Liver (tissue), 3 donors: Measurements from ENCODE around the gene UTRN.

ENCODE experiments used
- ATF3 ChIP-seq: IDR thresholded peaks from 2 replicates; pipeline ENCODE4 v1.6.1; 2016; ENCODE audit warnings: antibody characterized with exemption
- CTCF ChIP-seq: fragments of 150-350 bp; IDR thresholded peaks from 2 replicates; pipeline ENCODE4 v1.5.1; 2017; ENCODE audit warnings: improper control_type of control experiment, low read depth, low read length; ENCODE audit not compliant: missing input control
- GABPA ChIP-seq, 2 donors: IDR thresholded peaks in 1 of 2; conservative IDR thresholded peaks in 1 of 2; 2 replicates each; pipeline ENCODE4 v1.6.1; 2016; ENCODE audit warnings: antibody characterized with exemption in 2 of 2, mild to moderate bottlenecking in 1 of 2, moderate library complexity in 1 of 2
- REST ChIP-seq: IDR thresholded peaks from 2 replicates; pipeline ENCODE4 v1.6.1; 2016; ENCODE audit warnings: antibody characterized with exemption, mild to moderate bottlenecking
- RXRA ChIP-seq, 2 donors: IDR thresholded peaks; 2 replicates each; pipeline ENCODE4 v1.6.1; 2017 to 2018; ENCODE audit warnings: antibody characterized with exemption in 2 of 2, mild to moderate bottlenecking in 1 of 2
- TAF1 ChIP-seq: conservative IDR thresholded peaks from 2 replicates; pipeline ENCODE4 v1.6.1; 2016; ENCODE audit warnings: antibody characterized with exemption, mild to moderate bottlenecking
- YY1 ChIP-seq: IDR thresholded peaks from 2 replicates; pipeline ENCODE4 v1.6.1; 2016; ENCODE audit warnings: antibody characterized with exemption, mild to moderate bottlenecking
- ZBTB33 ChIP-seq: IDR thresholded peaks from 2 replicates; pipeline ENCODE4 v1.6.1; 2016; ENCODE audit warnings: antibody characterized with exemption
- donor health status: healthy.
- donor health status: healthy.

- no peak for TF ChIP-seq CTCF
- TF ChIP-seq ATF3, result no peak
- no peak for TF ChIP-seq ZBTB33
- TF ChIP-seq REST, result no peak
- no peak for TF ChIP-seq YY1
- no peak for TF ChIP-seq RXRA (IDR thresholded peaks at IDR 0.05)
- no peak for TF ChIP-seq TAF1
- no peak for TF ChIP-seq GABPA (IDR thresholded peaks at IDR 0.05 in 1 of 2, conservative IDR thresholded peaks at IDR 0.05 in 1 of 2)
Measured at GRCh38 chr6:144332177-144332576, 47.0 kb downstream of the UTRN start.
